ENCODE results near the gene ARMC5.

The ARMC5 gene

GRCh38 chr16:31464781-31465260, 5.5 kb downstream of the ARMC5 start:
- ATAC-seq (ENCODE audit: insufficient read depth, low read depth) (no peak), DNase-seq (no peak)
- H3K4me2 ChIP-seq (ENCODE audit: insufficient read depth, low read length) = no peak overlapping the region
- H3K27me3 ChIP-seq (ENCODE audit: insufficient read depth, low read length, poor library complexity) = no peaks in the 10 kb centered on the region
- no peak overlapping the region for H3K4me3 ChIP-seq (ENCODE audit: low read depth in 1 of 2, low read length in 2 of 2)
- H3K27ac ChIP-seq (ENCODE audit: low read length) = no peak overlapping the region
- H3K9ac ChIP-seq (ENCODE audit: low read depth, low read length) = no peak overlapping the region
- H2AFZ ChIP-seq (ENCODE audit: low read depth, low read length) = no peak overlapping the region
- TF ChIP-seq CTCF (IDR thresholded peaks at IDR 0.05; ENCODE audit: borderline replicate concordance, extremely low read depth, low read length, poor library complexity, severe bottlenecking) (no peak), EZH2 (IDR thresholded peaks at IDR 0.05; ENCODE audit: borderline replicate concordance, low read depth, low read length, severe bottlenecking) (no peak)
- H4K20me1 ChIP-seq (ENCODE audit: insufficient read depth, low read length) = no peaks in the 10 kb centered on the region
- H3K4me1 ChIP-seq (ENCODE audit: insufficient read depth, low read length) = peaks cover 44% of the 10 kb centered on the region
- H3K36me3 ChIP-seq (ENCODE audit: insufficient read depth, low read length) = peaks cover 33% of the 10 kb centered on the region
- H3K79me2 ChIP-seq (ENCODE audit: insufficient read depth, low read length) = peaks cover 6% of the 10 kb centered on the region
- H3K9me3 ChIP-seq (ENCODE audit: insufficient read depth, low read length, severe bottlenecking) = no peaks in the 10 kb centered on the region

GRCh38 chr16:31465788-31466370, 6.6 kb downstream of the ARMC5 start:
- no peaks in the 10 kb centered on the region; the same call in 1 of the 2 replicates for H3K79me2 ChIP-seq (ENCODE audit: insufficient read depth, low read length)
- no peaks in the 10 kb centered on the region for H3K9me3 ChIP-seq (ENCODE audit: insufficient read depth, low read length, severe bottlenecking)
- H2AFZ ChIP-seq (ENCODE audit: low read depth, low read length) = no peak overlapping the region
- H3K27me3 ChIP-seq (ENCODE audit: insufficient read depth, low read length, poor library complexity) = no peaks in the 10 kb centered on the region
- ATAC-seq (ENCODE audit: insufficient read depth, low read depth) (no peak), DNase-seq (no peak)
- TF ChIP-seq EZH2 (IDR thresholded peaks at IDR 0.05; ENCODE audit: borderline replicate concordance, low read depth, low read length, severe bottlenecking) (no peak), CTCF (IDR thresholded peaks at IDR 0.05; ENCODE audit: borderline replicate concordance, extremely low read depth, low read length, poor library complexity, severe bottlenecking) (no peak)
- H3K4me2 ChIP-seq (ENCODE audit: insufficient read depth, low read length) = no peak overlapping the region
- H3K9ac ChIP-seq (ENCODE audit: low read depth, low read length) = peak overlapping the region; percentile 54; the same call in 1 of the 2 replicates
- no peaks in the 10 kb centered on the region for H4K20me1 ChIP-seq (ENCODE audit: insufficient read depth, low read length)
- peak overlapping the region; percentile 99 for H3K27ac ChIP-seq (ENCODE audit: low read length)
- H3K36me3 ChIP-seq (ENCODE audit: insufficient read depth, low read length) = peaks cover 33% of the 10 kb centered on the region
- H3K4me3 ChIP-seq (ENCODE audit: low read depth in 1 of 2, low read length in 2 of 2) = no peak overlapping the region
- peaks cover 34% of the 10 kb centered on the region for H3K4me1 ChIP-seq (ENCODE audit: insufficient read depth, low read length)

GRCh38 chr16:31466381-31466841, 7.1 kb downstream of the ARMC5 start:
- H3K9me3 ChIP-seq (ENCODE audit: insufficient read depth, low read length, severe bottlenecking) = no peaks in the 10 kb centered on the region

More at GRCh38 chr16:31466381-31466841, 7.1 kb downstream of the ARMC5 start:
- H3K79me2 ChIP-seq (ENCODE audit: insufficient read depth, low read length) = no peaks in the 10 kb centered on the region
- H4K20me1 ChIP-seq (ENCODE audit: insufficient read depth, low read length) = no peaks in the 10 kb centered on the region
- DNase-seq (no peak), ATAC-seq (ENCODE audit: insufficient read depth, low read depth) (no peak)
- peak overlapping the region; percentile 99 for H3K27ac ChIP-seq (ENCODE audit: low read length)
- H3K9ac ChIP-seq (ENCODE audit: low read depth, low read length) = peak overlapping the region; percentile 54
- H3K4me2 ChIP-seq (ENCODE audit: insufficient read depth, low read length) = no peak overlapping the region
- peaks cover 30% of the 10 kb centered on the region for H3K4me1 ChIP-seq (ENCODE audit: insufficient read depth, low read length)
- H3K4me3 ChIP-seq (ENCODE audit: low read depth in 1 of 2, low read length in 2 of 2) = no peak overlapping the region
- TF ChIP-seq EZH2 (IDR thresholded peaks at IDR 0.05; ENCODE audit: borderline replicate concordance, low read depth, low read length, severe bottlenecking) = no peak
- TF ChIP-seq CTCF (IDR thresholded peaks at IDR 0.05; ENCODE audit: borderline replicate concordance, extremely low read depth, low read length, poor library complexity, severe bottlenecking) = no peak
- H3K36me3 ChIP-seq (ENCODE audit: insufficient read depth, low read length) = peaks cover 33% of the 10 kb centered on the region
- H2AFZ ChIP-seq (ENCODE audit: low read depth, low read length) = no peak overlapping the region
- no peaks in the 10 kb centered on the region for H3K27me3 ChIP-seq (ENCODE audit: insufficient read depth, low read length, poor library complexity)
